Breast epithelium (tissue), 4 donors: ENCODE results near the gene AP5Z1. TPM values are rescaled to one million over a fixed set of nuclear protein-coding genes. Genes with fewer than 3 reads are reported as not detected.

ENCODE experiments used
- DNase-seq, 2 donors: peaks; one replicate each; pipeline ENCODE4 v3.0.0-alpha.2; 2019; ENCODE audit warnings: low spot score in 2 of 2
- H3K27ac ChIP-seq, 2 donors: fragments of 200-600 bp; sonication (generic) in 1 of 2; one replicate each; pipeline ENCODE4 v1.5.1; 2016 to 2019; ENCODE audit warnings: mild to moderate bottlenecking in 1 of 2
- H3K27me3 ChIP-seq, 2 donors: fragments of 200-600 bp; sonication (generic) in 1 of 2; one replicate each; pipeline versions ENCODE4 v1.5.1 to v1.6.0; 2017 to 2019; ENCODE audit warnings: control low read depth in 1 of 2, mild to moderate bottlenecking in 1 of 2
- H3K36me3 ChIP-seq: fragments of 200-600 bp; one replicate; pipeline ENCODE4 v1.5.1; 2019
- H3K4me1 ChIP-seq, 2 donors: fragments of 200-600 bp; sonication (generic); one replicate each; pipeline ENCODE4 v1.5.1; 2016 to 2019; ENCODE audit warnings: control low read depth in 1 of 2
- H3K4me3 ChIP-seq, 3 donors: fragments of 200-600 bp; sonication (generic); 1 replicate in 2 of 3; 2 replicates in 1 of 3; pipeline ENCODE4 v1.5.1; 2016 to 2019; ENCODE audit warnings: mild to moderate bottlenecking in 3 of 3, moderate library complexity in 2 of 3
- H3K9me3 ChIP-seq, 2 donors: fragments of 200-600 bp; sonication (generic) in 1 of 2; one replicate each; pipeline ENCODE4 v1.5.1; 2016 to 2019; ENCODE audit warnings: control low read depth in 1 of 2
- POLR2A ChIP-seq: fragments of 450-650 bp; IDR thresholded peaks from one replicate; pipeline ENCODE4 v1.6.1; 2016; ENCODE audit warnings: antibody characterized with exemption, mild to moderate bottlenecking, moderate library complexity
- POLR2AphosphoS5 ChIP-seq, 3 donors: sonication (generic); formaldehyde crosslinking; IDR thresholded peaks; one replicate each; pipeline ENCODE4 v1.6.1; 2017; ENCODE audit warnings: antibody characterized with exemption in 3 of 3
- intact Hi-C: fragments of 100-400 bp; cut with DNase I; formaldehyde crosslinking; loops from one replicate; pipeline ENCODE4 v1.15.1; 2023; ENCODE audit warnings: low total_unique reads
- total RNA-seq, 3 donors: library from RNA; depleted of rRNA; stranded (reverse); fragments of >200 nt; gene quantifications; one replicate each; pipeline ENCODE4 v1.1.0, GENCODE V29; 2016
- TF ChIP-seq, protein P1 (sequence below), 3 donors: fragments of 450-650 bp; IDR thresholded peaks; one replicate each; pipeline ENCODE4 v1.5.1; 2016 to 2017; ENCODE audit warnings: antibody characterized with exemption in 3 of 3, mild to moderate bottlenecking in 3 of 3, moderate library complexity in 3 of 3

AP5Z1 gene
- total RNA-seq, 3 donors from 2014 or later: 20.0 to 25.9 (median 23.3) TPM

GRCh38 chr7:4794591-4795350 lies 19.3 kb downstream of the AP5Z1 start:
- TF ChIP-seq, protein P1, sequence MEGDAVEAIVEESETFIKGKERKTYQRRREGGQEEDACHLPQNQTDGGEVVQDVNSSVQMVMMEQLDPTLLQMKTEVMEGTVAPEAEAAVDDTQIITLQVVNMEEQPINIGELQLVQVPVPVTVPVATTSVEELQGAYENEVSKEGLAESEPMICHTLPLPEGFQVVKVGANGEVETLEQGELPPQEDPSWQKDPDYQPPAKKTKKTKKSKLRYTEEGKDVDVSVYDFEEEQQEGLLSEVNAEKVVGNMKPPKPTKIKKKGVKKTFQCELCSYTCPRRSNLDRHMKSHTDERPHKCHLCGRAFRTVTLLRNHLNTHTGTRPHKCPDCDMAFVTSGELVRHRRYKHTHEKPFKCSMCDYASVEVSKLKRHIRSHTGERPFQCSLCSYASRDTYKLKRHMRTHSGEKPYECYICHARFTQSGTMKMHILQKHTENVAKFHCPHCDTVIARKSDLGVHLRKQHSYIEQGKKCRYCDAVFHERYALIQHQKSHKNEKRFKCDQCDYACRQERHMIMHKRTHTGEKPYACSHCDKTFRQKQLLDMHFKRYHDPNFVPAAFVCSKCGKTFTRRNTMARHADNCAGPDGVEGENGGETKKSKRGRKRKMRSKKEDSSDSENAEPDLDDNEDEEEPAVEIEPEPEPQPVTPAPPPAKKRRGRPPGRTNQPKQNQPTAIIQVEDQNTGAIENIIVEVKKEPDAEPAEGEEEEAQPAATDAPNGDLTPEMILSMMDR (IDR thresholded peaks at IDR 0.05): no peak
- TF ChIP-seq POLR2AphosphoS5 (IDR thresholded peaks at IDR 0.05): no peak
- no peak for TF ChIP-seq POLR2A
- H3K36me3 ChIP-seq: peaks cover 7% of the 10 kb centered on the region
- no peaks in the 10 kb centered on the region for H3K9me3 ChIP-seq
- no peak overlapping the region for H3K4me3 ChIP-seq
- intact Hi-C loops: no loop called here
- no peaks in the 10 kb centered on the region for H3K27me3 ChIP-seq
- no peaks in the 10 kb centered on the region for H3K4me1 ChIP-seq
- H3K27ac ChIP-seq: no peak overlapping the region
- DNase-seq: no peak

DNA sequence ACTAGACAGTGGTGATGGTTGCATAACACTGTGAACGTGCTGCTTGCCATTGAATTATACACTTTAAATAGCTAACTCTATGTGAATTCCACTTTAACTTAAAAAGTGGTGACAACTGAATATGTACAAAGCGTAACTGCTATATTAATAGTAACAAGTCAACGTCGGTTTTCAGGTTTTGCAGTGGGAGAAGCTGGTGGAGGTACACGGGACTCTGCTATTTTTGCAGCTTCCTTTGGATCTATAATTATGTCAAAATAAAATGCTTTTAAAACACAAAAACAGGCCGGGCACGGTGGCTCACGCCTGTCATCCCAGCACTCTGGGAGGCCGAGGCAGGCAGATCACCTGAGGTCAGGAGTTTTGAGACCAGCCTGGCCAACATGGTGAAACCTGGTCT lies 21.0 kb downstream of the AP5Z1 start:
- H3K4me1 ChIP-seq: no peaks in the 10 kb centered on the region
- no peak overlapping the region for H3K4me3 ChIP-seq
- H3K9me3 ChIP-seq: no peaks in the 10 kb centered on the region
- intact Hi-C loops: no loop called here
- no peak overlapping the region for H3K27ac ChIP-seq
- TF ChIP-seq POLR2A (no peak), POLR2AphosphoS5 (IDR thresholded peaks at IDR 0.05) (no peak)
- TF ChIP-seq, protein P1 (IDR thresholded peaks at IDR 0.05): no peak
- H3K36me3 ChIP-seq: peaks cover 3% of the 10 kb centered on the region
- H3K27me3 ChIP-seq: no peaks in the 10 kb centered on the region
- DNase-seq: no peak

DNA sequence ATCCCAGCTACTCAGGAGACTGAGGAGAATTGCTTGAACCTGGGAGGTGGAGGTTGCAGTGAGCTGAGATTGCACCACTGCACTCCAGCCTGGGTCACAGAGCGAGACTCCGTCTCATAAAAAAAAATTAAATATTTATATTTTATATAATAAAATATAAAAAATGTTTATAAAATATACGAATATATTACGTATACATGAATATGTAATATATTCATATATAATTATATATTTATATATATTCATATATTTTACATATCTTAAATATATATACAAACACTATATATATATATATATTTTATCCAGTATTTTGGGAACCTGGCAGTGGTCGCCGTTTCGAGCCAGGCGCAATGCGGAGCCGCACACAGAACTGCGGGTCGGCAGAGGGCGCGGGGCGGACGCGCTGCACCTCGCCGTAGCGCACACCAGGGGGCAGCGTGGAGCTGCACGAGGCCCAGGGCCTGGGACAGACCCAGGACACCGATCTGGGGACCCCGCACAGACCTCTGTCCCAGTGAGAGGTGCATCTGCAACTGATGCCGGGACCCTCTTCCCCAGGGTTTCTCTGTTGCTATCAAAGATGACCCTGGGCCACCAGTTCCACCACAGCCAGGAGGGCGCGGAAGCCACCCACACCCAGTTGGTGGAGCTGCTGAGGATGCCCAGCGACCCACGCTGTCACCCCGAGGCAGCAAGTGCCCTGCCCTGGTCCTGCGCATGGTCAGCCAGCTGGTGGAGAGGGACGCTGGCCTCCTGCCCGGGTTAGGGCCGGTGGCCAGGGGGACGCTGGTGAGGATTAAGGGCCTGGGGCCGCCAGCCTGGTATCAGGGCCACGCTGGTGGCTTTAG lies 22.7 kb downstream of the AP5Z1 start:
- no peaks in the 10 kb centered on the region for H3K9me3 ChIP-seq
- H3K36me3 ChIP-seq: no peaks in the 10 kb centered on the region
- TF ChIP-seq, protein P1 (IDR thresholded peaks at IDR 0.05): peak; percentile 60 to 85 (median 64)
- TF ChIP-seq POLR2A: no peak
- TF ChIP-seq POLR2AphosphoS5 (IDR thresholded peaks at IDR 0.05): no peak
- no peaks in the 10 kb centered on the region for H3K27me3 ChIP-seq
- H3K27ac ChIP-seq: no peak overlapping the region
- intact Hi-C loops: no loop called here
- no peak for DNase-seq
- H3K4me1 ChIP-seq: no peaks in the 10 kb centered on the region
- H3K4me3 ChIP-seq: peak overlapping the region in 1 of 3 donors; percentile 17

DNA sequence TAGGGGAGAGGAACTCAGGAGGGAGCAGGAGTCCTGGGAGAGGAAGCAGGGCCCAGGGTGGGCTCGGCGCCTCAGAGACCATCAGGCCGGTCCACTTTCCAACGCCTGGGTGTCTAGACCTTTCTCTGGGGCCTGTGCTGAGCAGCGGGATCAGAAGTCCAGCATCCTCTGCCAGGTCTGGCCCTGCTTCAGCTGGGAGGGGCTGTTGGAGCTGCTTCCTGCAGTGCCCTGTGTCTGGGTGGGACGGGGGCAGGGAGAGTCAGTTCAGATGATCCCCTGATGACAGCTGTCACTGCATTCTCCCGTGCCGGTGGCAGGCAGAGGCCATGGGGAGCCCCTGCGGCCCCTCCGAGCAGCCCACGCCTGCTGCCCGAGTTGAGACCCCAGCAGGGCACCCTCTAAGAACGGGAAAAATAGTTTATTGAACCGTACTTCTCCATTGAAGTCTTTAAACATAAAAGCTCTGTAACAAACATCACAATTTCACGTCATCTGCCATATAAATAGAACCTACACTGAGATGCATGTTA lies 23.3 kb downstream of the AP5Z1 start:
- Histone ChIP-seq H3K9me3 (no peaks in the 10 kb centered on the region), H3K27ac (no peak overlapping the region), H3K27me3 (no peaks in the 10 kb centered on the region), H3K36me3 (no peaks in the 10 kb centered on the region), H3K4me3 (no peak overlapping the region), H3K4me1 (no peaks in the 10 kb centered on the region)
- intact Hi-C loops: no loop called here
- DNase-seq: no peak
- TF ChIP-seq POLR2AphosphoS5 (IDR thresholded peaks at IDR 0.05) (no peak), POLR2A (no peak)
- TF ChIP-seq, protein P1 (IDR thresholded peaks at IDR 0.05): no peak
